Lower leg skin (tissue), 4 donors: ENCODE data around the gene TM4SF4. TPM values are rescaled to one million over a fixed set of nuclear protein-coding genes. Genes with fewer than 3 reads are reported as not detected.

Experiments
- DNase-seq, 2 donors: peaks; one replicate each; pipeline ENCODE4 v3.0.0-alpha.2; 2019; ENCODE audit warnings: low spot score in 2 of 2
- H3K4me3 ChIP-seq: fragments of 200-600 bp; sonication (generic); 2 replicates; pipeline ENCODE4 v1.5.1; 2017; ENCODE audit warnings: mild to moderate bottlenecking, low read depth; ENCODE audit not compliant: poor library complexity, severe bottlenecking
- POLR2A ChIP-seq, 2 donors: fragments of 450-650 bp; IDR thresholded peaks; one replicate each; pipeline ENCODE4 v1.6.1; 2016 to 2017; ENCODE audit warnings: antibody characterized with exemption in 2 of 2, mild to moderate bottlenecking in 1 of 2, moderate library complexity in 1 of 2
- WGBS, 2 donors: methylation state at CpG; one replicate each; pipeline ENCODE4 v1.1.5; 2018; 5-methylcytosine and 5-hydroxymethylcytosine counted together
- intact Hi-C: fragments of 100-400 bp; cut with DNase I; formaldehyde crosslinking; loops from one replicate; pipeline ENCODE4 v1.15.0; 2023; ENCODE audit warnings: low total_unique reads
- total RNA-seq, 4 donors: library from RNA; depleted of rRNA; stranded (reverse); fragments of >200 nt; gene quantifications; one replicate each; pipeline ENCODE4 v1.1.0, GENCODE V29; 2016
- TF ChIP-seq, protein P1 (sequence below), 3 donors: fragments of 450-650 bp; IDR thresholded peaks; one replicate each; pipeline ENCODE4 v1.5.1; 2016; ENCODE audit warnings: antibody characterized with exemption in 3 of 3, mild to moderate bottlenecking in 3 of 3, moderate library complexity in 2 of 3

The TM4SF4 gene
- total RNA-seq, 4 donors from 2014 or later, result not detected

DNA sequence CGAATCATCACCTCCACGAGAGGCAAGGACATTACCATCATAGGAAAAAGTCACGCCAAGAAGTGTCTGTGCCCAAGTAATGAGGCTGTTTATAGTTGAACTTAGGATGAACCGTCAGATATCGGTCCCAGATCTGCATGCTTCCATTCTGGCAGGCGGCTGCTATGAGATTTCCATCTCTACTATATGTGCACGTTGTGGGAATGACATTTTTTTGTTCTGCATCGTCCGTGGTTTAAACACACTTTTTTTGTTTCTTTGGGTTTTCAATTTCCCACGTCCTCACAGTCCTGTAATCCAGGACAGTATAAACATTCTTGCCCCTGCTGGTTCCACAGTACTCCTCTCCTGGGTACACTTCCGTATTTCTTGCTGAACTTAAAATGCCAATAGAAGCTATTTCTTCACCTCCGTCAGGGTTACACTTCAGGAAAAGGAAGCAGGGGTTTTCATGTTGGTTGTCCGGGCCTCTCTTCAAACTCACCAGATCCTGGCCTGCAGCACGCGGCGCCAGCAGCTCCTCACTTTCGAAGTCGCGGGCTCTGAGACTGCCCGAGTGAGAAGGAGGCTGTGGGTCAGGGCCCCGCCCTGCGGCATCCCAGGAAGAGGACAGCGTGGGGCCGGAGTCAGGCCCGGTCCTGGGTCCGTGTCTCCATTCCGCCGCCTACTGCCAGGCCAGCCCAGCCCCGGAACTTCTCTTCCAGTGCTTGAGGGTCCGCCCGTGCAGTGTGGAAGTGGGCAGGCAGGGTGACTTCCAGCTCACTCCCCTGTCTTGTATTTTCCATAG is 9.8 kb upstream of the TM4SF4 start:
- DNase-seq, result no peak
- WGBS, 2 donors, result 91 to 92% methylated on average over 31 of the region's 31 CpGs
- H3K4me3 ChIP-seq, result no peak overlapping the region
- TF ChIP-seq, protein P1, sequence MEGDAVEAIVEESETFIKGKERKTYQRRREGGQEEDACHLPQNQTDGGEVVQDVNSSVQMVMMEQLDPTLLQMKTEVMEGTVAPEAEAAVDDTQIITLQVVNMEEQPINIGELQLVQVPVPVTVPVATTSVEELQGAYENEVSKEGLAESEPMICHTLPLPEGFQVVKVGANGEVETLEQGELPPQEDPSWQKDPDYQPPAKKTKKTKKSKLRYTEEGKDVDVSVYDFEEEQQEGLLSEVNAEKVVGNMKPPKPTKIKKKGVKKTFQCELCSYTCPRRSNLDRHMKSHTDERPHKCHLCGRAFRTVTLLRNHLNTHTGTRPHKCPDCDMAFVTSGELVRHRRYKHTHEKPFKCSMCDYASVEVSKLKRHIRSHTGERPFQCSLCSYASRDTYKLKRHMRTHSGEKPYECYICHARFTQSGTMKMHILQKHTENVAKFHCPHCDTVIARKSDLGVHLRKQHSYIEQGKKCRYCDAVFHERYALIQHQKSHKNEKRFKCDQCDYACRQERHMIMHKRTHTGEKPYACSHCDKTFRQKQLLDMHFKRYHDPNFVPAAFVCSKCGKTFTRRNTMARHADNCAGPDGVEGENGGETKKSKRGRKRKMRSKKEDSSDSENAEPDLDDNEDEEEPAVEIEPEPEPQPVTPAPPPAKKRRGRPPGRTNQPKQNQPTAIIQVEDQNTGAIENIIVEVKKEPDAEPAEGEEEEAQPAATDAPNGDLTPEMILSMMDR (IDR thresholded peaks at IDR 0.05), result no peak
- TF ChIP-seq POLR2A (IDR thresholded peaks at IDR 0.05), result no peak
- intact Hi-C loops, result no loop called here

GRCh38 chr3:149465351-149465883 is 9.1 kb upstream of the TM4SF4 start:
- H3K4me3 ChIP-seq, result no peak overlapping the region
- TF ChIP-seq, protein P1 (IDR thresholded peaks at IDR 0.05), result no peak
- no peak for TF ChIP-seq POLR2A (IDR thresholded peaks at IDR 0.05)
- 79 to 82% methylated on average over 10 of the region's 10 CpGs for WGBS, 2 donors
- intact Hi-C loops, result no loop called here
- DNase-seq, result no peak

- TF ChIP-seq POLR2A (IDR thresholded peaks at IDR 0.05), result no peak
- TF ChIP-seq, protein P1 (IDR thresholded peaks at IDR 0.05), result no peak
- no peak for DNase-seq
- H3K4me3 ChIP-seq, result no peak overlapping the region
- 80 to 90% methylated on average over 4 of the region's 4 CpGs for WGBS, 2 donors
- intact Hi-C loops, result no loop called here
Measured at GRCh38 chr3:149466192-149466591, 8.3 kb upstream of the TM4SF4 start.

DNA sequence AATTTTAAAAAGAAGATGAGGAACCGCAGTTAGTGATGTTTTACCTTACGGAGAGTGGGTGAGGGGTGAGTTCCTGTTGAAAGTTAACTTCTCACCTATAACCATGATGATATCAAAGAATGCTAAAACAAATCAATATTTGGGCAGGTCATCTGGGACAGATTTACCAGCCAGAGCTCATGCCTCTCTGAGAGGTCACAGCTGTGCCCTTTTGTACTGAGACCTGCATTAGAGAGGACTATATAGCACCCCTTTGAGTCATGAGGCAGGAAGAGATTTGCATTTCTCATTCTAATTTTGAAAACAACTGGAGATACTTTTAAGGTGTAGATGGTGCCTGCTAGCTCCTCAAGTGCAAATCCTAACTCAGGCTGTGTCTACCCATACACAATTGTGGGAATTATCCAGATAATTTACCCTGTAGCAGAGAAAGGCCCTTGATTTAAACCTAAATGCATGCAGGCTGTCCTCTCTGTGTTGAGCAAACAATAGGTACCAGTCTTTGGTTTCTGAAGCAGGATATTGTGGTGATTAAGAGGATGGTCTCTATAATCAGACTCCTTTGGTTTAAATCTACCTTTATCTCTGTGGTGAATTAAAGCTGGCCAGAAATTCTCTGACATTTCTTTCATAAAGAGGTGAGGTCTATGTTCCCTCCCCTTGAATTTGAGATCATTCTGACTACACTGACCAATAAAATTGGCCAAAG is 5.8 kb upstream of the TM4SF4 start:
- TF ChIP-seq, protein P1 (IDR thresholded peaks at IDR 0.05), result no peak
- TF ChIP-seq POLR2A (IDR thresholded peaks at IDR 0.05), result no peak
- no peak overlapping the region for H3K4me3 ChIP-seq
- 95 to 97% methylated on average over 2 of the region's 2 CpGs for WGBS, 2 donors
- intact Hi-C loops, result no loop called here
- DNase-seq, result no peak

DNA sequence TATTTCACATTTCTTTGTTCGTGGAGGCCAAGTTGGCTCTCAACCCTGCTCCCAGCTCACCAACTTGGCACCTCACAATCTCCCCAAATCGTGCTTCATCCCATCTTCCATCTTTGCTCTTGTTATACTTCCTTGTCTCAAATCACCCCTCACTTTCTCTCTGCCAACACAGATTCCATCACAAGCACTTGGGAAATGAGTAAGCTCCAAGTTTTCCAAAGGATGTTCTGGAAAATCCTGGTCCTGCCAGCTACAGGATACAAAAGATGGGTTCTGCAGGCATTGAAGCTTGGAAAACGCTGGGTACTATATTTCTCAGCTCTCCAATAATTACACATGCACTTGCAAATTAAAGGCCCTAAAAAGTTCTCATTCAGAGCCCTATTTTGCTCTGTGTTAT is 4.1 kb upstream of the TM4SF4 start:
- WGBS, 2 donors, result 60 to 75% methylated on average over 3 of the region's 3 CpGs
- TF ChIP-seq, protein P1 (IDR thresholded peaks at IDR 0.05), result no peak
- TF ChIP-seq POLR2A (IDR thresholded peaks at IDR 0.05), result no peak
- no peak for DNase-seq
- intact Hi-C loops, result no loop called here
- no peak overlapping the region for H3K4me3 ChIP-seq
